HepG2 (cell line): ENCODE data around the gene SPACDR. TPM values are rescaled to one million over a fixed set of nuclear protein-coding genes. Genes with fewer than 3 reads are reported as not detected.

ENCODE experiments used
- FOSL2 ChIP-seq: sonication (generic); formaldehyde crosslinking; IDR thresholded peaks from 2 replicates; pipeline ENCODE4 v1.4.0; 2020; ENCODE audit warnings: missing genetic modification reagents
- HNRNPL ChIP-seq: fragments of 200-400 bp; formaldehyde crosslinking; IDR thresholded peaks from 2 replicates; pipeline ENCODE4 v1.6.1; 2017; ENCODE audit warnings: mild to moderate bottlenecking, low read depth, low read length
- MIXL1 ChIP-seq: IDR thresholded peaks from 2 replicates; pipeline ENCODE4 v1.6.1; 2016
- MLXIP ChIP-seq: sonication (generic); formaldehyde crosslinking; IDR thresholded peaks from 2 replicates; pipeline ENCODE4 v1.9.0; 2021; ENCODE audit warnings: missing genetic modification reagents, borderline replicate concordance
- NCOA2 ChIP-seq: sonication (generic); formaldehyde crosslinking; IDR thresholded peaks from 2 replicates; pipeline ENCODE4 v1.8.0; 2022; ENCODE audit warnings: inconsistent platforms
- RCOR2 ChIP-seq: IDR thresholded peaks from 2 replicates; pipeline ENCODE4 v1.6.1; 2016; ENCODE audit warnings: missing biosample characterization, missing genetic modification reagents
- SIX1 ChIP-seq: sonication (generic); formaldehyde crosslinking; IDR thresholded peaks from 2 replicates; pipeline ENCODE4 v1.4.0; 2020; ENCODE audit warnings: missing genetic modification reagents, borderline replicate concordance
- STAT5B ChIP-seq: sonication (generic); formaldehyde crosslinking; IDR thresholded peaks from 2 replicates; pipeline ENCODE4 v1.4.0; 2020; ENCODE audit warnings: missing genetic modification reagents
- SUZ12 ChIP-seq: fragments of 150-350 bp; IDR thresholded peaks from 2 replicates; pipeline ENCODE4 v1.6.1; 2014; ENCODE audit warnings: low read depth, low read length
- THAP11 ChIP-seq: IDR thresholded peaks from 2 replicates; pipeline ENCODE4 v1.6.1; 2016; ENCODE audit warnings: missing biosample characterization, missing genetic modification reagents
- ZNF160 ChIP-seq: sonication (generic); formaldehyde crosslinking; IDR thresholded peaks from 2 replicates; pipeline ENCODE4 v1.8.0; 2022; ENCODE audit warnings: mild to moderate bottlenecking, inconsistent platforms, missing genetic modification reagents
- ZNF207 ChIP-seq: fragments of 450-650 bp; IDR thresholded peaks from 2 replicates; pipeline ENCODE4 v1.6.1; 2016; ENCODE audit warnings: antibody characterized with exemption, borderline replicate concordance
- ZNF234 ChIP-seq: sonication (generic); formaldehyde crosslinking; conservative IDR thresholded peaks from 2 replicates; pipeline ENCODE4 v1.5.1; 2020; ENCODE audit warnings: mild to moderate bottlenecking, missing genetic modification reagents
- ZNF275 ChIP-seq: sonication (generic); formaldehyde crosslinking; IDR thresholded peaks from 2 replicates; pipeline ENCODE4 v1.8.0; 2022; ENCODE audit warnings: missing genetic modification reagents, mild to moderate bottlenecking, inconsistent platforms, borderline replicate concordance
- ZNF556 ChIP-seq: sonication (generic); formaldehyde crosslinking; IDR thresholded peaks from 2 replicates; pipeline ENCODE4 v1.4.0; 2020; ENCODE audit warnings: mild to moderate bottlenecking, missing genetic modification reagents, borderline replicate concordance
- ZNF660 ChIP-seq: sonication (generic); formaldehyde crosslinking; IDR thresholded peaks from 2 replicates; pipeline ENCODE4 v1.5.1; 2020; ENCODE audit warnings: mild to moderate bottlenecking, low read depth, missing genetic modification reagents, borderline replicate concordance
- ZNF704 ChIP-seq: sonication (generic); formaldehyde crosslinking; IDR thresholded peaks from 2 replicates; pipeline ENCODE4 v1.8.1; 2023; ENCODE audit warnings: mild to moderate bottlenecking, inconsistent platforms, moderate library complexity, missing genetic modification reagents, borderline replicate concordance
- ZNF83 ChIP-seq: sonication (generic); formaldehyde crosslinking; IDR thresholded peaks from 2 replicates; pipeline ENCODE4 v1.4.0; 2020; ENCODE audit warnings: missing genetic modification reagents, mild to moderate bottlenecking, borderline replicate concordance
- polyA plus RNA-seq, 8 experiments: library from polyadenylated mRNA; depleted of rRNA in 3 of 8; stranded (reverse) in 7 of 8; unstranded in 1 of 8; fragments of >200 nt; fragmentation: Illumina TruSeq in 4 of 8; extraction: Trizol in 4 of 8; gene quantifications; 2 replicates each; pipeline versions ENCODE4 v1.2.1 to v1.2.3, GENCODE V29; 2011 to 2016; ENCODE audit warnings: low read depth in 4 of 8, missing spikeins in 1 of 8, mixed read lengths in 1 of 8; ENCODE audit not compliant: insufficient read depth in 1 of 8
- total RNA-seq, 5 experiments: library from RNA; depleted of rRNA; stranded (reverse); fragments of >200 nt; fragmentation: Illumina TruSeq; extraction: Trizol; gene quantifications; 2 replicates each; pipeline ENCODE4 v1.2.3, GENCODE V29; 2016; ENCODE audit warnings: low read depth in 1 of 5
- TF ChIP-seq, protein P1 (sequence below): sonication (generic); formaldehyde crosslinking; IDR thresholded peaks from 2 replicates; pipeline ENCODE4 v1.5.0; 2020; ENCODE audit warnings: mild to moderate bottlenecking, missing genetic modification reagents

The SPACDR gene
- total and polyA plus RNA-seq, 2 of the 13 experiments (the other 11 are each of a cell fraction or from before 2014, with no cell fraction given) = 0.41 TPM; not detected in 1

DNA sequence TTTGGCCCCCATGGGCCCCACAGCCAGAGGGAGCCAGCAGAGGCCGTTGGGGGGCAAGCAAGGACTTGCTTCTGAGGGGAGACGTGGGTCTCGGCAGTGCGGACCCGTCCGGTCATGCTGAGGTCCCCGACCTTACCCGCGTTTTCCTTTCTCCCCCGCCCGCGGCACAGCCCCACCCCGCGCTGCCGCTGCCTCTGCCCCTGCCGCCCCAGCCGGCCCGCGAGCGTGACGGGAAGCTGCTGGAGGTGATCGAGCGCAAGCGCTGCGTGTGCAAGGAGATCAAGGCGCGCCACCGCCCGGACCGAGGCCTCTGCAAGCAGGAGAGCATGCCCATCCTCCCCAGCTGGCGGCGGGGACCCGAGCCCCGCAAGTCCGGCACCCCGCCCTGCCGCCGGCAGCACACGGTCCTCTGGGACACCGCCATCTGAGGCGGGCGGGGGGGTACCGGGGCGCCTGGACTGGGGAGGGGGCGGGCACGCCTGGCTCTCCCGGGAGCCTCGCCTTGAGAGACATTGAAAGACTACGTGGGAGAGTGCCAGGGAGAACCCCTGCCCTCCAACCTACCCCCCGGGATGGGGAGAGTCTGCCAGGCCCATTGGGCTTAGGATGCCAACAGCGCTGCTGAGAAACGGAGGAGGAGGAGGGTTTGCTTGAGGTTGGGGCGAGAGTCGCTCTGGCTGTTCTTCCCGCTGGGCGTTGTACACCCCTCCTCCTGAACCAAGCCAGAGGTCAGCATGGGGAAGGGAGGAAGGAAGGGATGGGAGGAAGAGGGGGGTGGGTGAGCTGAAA is 29.6 kb upstream of the SPACDR start (continued):
- TF ChIP-seq MLXIP (CRISPR knock-in tag) = no peak
- no peak for TF ChIP-seq NCOA2 (CRISPR knock-in tag)
- TF ChIP-seq ZNF556 = peak; percentile 50; the same call in 1 of the 2 replicates
- no peak for TF ChIP-seq SUZ12
- TF ChIP-seq ZNF234 (CRISPR knock-in tag) = no peak
- 0 out of 2 replicates have a peak, but pooled peaks have one; percentile 32 for TF ChIP-seq HNRNPL
- TF ChIP-seq FOSL2 (CRISPR knock-in tag) = no peak
- no peak for TF ChIP-seq ZNF704
- no peak for TF ChIP-seq ZNF83 (CRISPR knock-in tag)
- peak; percentile 44; the same call in 1 of the 2 replicates for TF ChIP-seq THAP11 (CRISPR knock-in tag)
- TF ChIP-seq, protein P1, sequence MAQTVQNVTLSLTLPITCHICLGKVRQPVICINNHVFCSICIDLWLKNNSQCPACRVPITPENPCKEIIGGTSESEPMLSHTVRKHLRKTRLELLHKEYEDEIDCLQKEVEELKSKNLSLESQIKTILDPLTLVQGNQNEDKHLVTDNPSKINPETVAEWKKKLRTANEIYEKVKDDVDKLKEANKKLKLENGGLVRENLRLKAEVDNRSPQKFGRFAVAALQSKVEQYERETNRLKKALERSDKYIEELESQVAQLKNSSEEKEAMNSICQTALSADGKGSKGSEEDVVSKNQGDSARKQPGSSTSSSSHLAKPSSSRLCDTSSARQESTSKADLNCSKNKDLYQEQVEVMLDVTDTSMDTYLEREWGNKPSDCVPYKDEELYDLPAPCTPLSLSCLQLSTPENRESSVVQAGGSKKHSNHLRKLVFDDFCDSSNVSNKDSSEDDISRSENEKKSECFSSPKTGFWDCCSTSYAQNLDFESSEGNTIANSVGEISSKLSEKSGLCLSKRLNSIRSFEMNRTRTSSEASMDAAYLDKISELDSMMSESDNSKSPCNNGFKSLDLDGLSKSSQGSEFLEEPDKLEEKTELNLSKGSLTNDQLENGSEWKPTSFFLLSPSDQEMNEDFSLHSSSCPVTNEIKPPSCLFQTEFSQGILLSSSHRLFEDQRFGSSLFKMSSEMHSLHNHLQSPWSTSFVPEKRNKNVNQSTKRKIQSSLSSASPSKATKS = no peak
- TF ChIP-seq ZNF160 (CRISPR knock-in tag) = no peak
- no peak for TF ChIP-seq RCOR2 (CRISPR knock-in tag)
- TF ChIP-seq ZNF275 = no peak
- no peak for TF ChIP-seq STAT5B
- no peak for TF ChIP-seq ZNF660 (CRISPR knock-in tag)
- TF ChIP-seq SIX1 = no peak
- no peak for TF ChIP-seq MIXL1
- no peak for TF ChIP-seq ZNF207
